ENCODE data around the gene ZC3H12A. TPM values are rescaled to one million over a fixed set of nuclear protein-coding genes. Genes with fewer than 3 reads are reported as not detected.

The ZC3H12A gene
- total and polyA plus RNA-seq, 7 donors, result 7.4 to 72.4 (median 14.4) TPM

DNA sequence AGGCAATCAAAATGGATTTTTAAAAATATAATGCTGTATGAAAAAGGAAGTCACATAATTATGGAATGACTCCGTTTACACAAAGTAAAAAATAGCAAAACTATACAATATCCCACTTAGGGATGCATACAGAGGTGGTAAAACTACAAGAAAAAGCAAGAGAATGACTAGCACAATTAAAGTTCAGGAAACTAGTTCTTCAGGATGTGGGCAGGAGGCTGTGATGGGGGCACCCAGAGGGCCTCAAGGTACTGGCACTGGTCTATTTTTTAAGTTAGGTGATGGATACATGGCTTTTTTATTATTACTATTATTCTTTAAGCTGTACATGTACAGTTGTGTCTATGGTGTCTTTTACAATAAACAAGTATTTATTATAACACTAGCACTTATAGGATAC, 1.4 kb upstream of the ZC3H12A start:
- H3K4me1 ChIP-seq, result peaks cover 0 to 69% (median 64%) of the 10 kb centered on the region in 4 donors
- no peak for DNase-seq
- TF ChIP-seq POLR2A (IDR thresholded peaks at IDR 0.05) (no peak), POLR2AphosphoS5 (IDR thresholded peaks at IDR 0.05) (no peak), EP300 (IDR thresholded peaks at IDR 0.05) (no peak)
- TF ChIP-seq, protein P1, sequence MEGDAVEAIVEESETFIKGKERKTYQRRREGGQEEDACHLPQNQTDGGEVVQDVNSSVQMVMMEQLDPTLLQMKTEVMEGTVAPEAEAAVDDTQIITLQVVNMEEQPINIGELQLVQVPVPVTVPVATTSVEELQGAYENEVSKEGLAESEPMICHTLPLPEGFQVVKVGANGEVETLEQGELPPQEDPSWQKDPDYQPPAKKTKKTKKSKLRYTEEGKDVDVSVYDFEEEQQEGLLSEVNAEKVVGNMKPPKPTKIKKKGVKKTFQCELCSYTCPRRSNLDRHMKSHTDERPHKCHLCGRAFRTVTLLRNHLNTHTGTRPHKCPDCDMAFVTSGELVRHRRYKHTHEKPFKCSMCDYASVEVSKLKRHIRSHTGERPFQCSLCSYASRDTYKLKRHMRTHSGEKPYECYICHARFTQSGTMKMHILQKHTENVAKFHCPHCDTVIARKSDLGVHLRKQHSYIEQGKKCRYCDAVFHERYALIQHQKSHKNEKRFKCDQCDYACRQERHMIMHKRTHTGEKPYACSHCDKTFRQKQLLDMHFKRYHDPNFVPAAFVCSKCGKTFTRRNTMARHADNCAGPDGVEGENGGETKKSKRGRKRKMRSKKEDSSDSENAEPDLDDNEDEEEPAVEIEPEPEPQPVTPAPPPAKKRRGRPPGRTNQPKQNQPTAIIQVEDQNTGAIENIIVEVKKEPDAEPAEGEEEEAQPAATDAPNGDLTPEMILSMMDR (IDR thresholded peaks at IDR 0.05), result no peak
- H3K4me3 ChIP-seq, result no peak overlapping the region
- H3K36me3 ChIP-seq, result peaks cover 0 to 6% (median 0%) of the 10 kb centered on the region in 4 donors
- no peaks in the 10 kb centered on the region for H3K27me3 ChIP-seq
- H3K9me3 ChIP-seq, result no peaks in the 10 kb centered on the region
- intact Hi-C loops (cut with DNase I), result loop anchor here (10.0 kb wide), 1 partner anchor 532 kb away; the partner anchor contains the start of gene FHL3
- peak overlapping the region; percentile 94 to 99 (median 96) for H3K27ac ChIP-seq
- 47 to 75% methylated on average over 1 of the region's 1 CpG for WGBS, 2 donors

DNA sequence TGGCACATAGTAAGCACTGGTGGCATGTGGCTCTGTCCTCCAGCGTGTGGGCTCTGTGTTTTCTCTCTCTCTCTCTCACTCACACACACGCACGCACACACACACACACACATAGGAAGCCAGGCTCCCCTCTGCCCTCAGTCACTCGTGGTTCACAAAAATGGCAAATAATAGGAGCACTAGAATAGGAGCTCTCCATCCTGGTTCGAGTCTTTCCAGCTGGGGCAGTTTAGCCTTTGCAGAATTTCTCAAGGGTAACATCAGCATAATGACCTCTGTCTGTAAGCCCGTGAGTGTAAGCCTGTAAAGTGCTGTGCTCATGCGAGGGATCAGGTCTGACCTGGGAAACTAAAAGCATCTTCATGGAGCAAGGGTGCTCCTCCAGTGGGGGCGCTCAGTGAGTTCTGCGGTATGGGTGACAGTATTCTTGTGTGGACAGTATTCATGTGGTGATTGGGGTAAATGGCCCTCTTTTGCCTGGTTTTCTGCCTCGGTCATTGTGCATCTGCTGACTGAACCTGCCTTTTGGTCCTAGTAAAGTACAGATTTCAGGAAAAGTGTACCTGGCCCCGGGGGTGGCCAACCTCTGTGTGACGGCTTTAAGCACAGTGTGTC, 842 bp upstream of the ZC3H12A start:
- peaks cover 0 to 74% (median 70%) of the 10 kb centered on the region in 4 donors for H3K4me1 ChIP-seq
- no peaks in the 10 kb centered on the region for H3K9me3 ChIP-seq
- peaks cover 0 to 10% (median 0%) of the 10 kb centered on the region in 4 donors for H3K36me3 ChIP-seq
- WGBS, 2 donors, result 16 to 26% methylated on average over 12 of the region's 12 CpGs
- H3K27me3 ChIP-seq, result no peaks in the 10 kb centered on the region
- intact Hi-C loops (cut with DNase I), result loop anchor here (10.0 kb wide), 1 partner anchor 531 kb away; the partner anchor contains the start of gene FHL3
- no peak for DNase-seq
- TF ChIP-seq EP300 (IDR thresholded peaks at IDR 0.05) (no peak), POLR2AphosphoS5 (IDR thresholded peaks at IDR 0.05) (no peak), POLR2A (IDR thresholded peaks at IDR 0.05) (no peak)
- TF ChIP-seq, protein P1 (IDR thresholded peaks at IDR 0.05), result no peak
- H3K27ac ChIP-seq, result peak overlapping the region; percentile 94 to 99 (median 96)
- H3K4me3 ChIP-seq, result peak overlapping the region; percentile 39 to 93 (median 78)

DNA sequence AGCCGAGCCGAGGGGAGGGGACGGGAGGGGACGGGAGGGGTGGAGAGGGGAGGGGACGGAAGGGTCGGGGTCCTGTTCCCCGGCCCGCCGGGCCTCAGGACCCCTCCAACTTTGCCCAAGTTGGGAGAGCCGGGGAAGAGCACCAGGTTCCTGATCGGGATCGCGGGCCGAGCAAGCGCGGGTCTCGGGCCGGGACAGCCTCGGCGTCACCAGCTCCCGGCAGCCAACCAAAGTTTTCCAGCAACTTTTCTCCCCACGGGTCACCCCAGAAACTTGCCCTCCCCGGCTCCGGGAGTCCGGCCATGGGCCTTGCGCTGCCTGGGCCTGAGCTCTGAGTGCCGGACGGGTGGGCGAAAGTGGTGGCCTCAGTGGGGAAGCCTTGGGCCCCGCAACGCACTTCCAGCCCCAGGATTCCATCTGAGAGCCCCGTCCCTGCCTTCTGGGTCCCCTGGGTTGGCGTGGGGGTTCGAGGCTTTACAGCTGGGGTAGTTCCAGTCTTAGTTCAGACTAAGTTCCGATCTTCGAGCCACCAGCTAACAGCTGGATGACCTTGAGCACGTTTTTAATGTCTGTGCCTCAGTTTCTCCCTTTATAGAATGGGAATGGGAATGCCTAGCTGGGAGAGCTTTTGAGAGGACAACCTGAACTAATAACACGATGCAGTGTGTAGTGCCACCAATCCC, 458 bp downstream of the ZC3H12A start:
- peak; percentile 83 for DNase-seq
- intact Hi-C loops (cut with DNase I), result loop anchor here (10.0 kb wide), 1 partner anchor 530 kb away; the partner anchor contains the start of gene FHL3

DNA sequence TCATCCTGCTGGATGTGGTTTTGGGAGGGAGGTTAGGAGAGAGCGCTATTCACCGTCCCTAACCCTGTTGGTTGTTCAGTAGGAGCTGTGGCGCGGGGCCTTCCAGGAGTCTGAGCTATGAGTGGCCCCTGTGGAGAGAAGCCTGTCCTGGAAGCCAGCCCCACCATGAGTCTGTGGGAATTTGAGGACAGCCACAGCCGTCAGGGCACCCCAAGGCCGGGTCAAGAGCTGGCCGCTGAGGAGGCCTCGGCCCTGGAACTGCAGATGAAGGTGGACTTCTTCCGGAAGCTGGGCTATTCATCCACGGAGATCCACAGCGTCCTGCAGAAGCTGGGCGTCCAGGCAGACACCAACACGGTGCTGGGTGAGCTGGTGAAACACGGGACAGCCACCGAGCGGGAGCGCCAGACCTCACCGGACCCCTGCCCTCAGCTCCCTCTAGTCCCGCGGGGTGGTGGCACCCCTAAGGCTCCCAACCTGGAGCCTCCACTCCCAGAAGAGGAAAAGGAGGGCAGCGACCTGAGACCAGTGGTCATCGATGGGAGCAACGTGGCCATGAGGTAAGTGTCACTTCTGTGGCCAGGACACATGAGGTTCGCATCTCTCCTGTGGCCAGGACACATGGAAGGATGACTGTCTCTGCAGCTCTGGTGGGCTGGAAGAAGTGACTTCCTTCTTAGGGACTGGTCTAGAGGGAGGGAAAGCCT, 1.2 kb downstream of the ZC3H12A start:
- DNase-seq, result no peak

More for the DNA sequence above, 458 bp downstream of the ZC3H12A start:
- TF ChIP-seq, protein P1 (IDR thresholded peaks at IDR 0.05), result no peak
- TF ChIP-seq POLR2AphosphoS5 (IDR thresholded peaks at IDR 0.05) (no peak), EP300 (IDR thresholded peaks at IDR 0.05) (no peak), POLR2A (IDR thresholded peaks at IDR 0.05) (no peak)
- Histone ChIP-seq H3K9me3 (no peaks in the 10 kb centered on the region), H3K27me3 (no peaks in the 10 kb centered on the region), H3K36me3 (peaks cover 0 to 10% (median 0%) of the 10 kb centered on the region in 4 donors), H3K4me1 (peaks cover 0 to 87% (median 83%) of the 10 kb centered on the region in 4 donors), H3K4me3 (peak overlapping the region; percentile 77 to 93 (median 81)), H3K27ac (peak overlapping the region; percentile 94 to 99 (median 96))
- WGBS, 2 donors, result 0 to 2% methylated on average over 38 of the region's 38 CpGs

More for the DNA sequence above, 1.2 kb downstream of the ZC3H12A start:
- Histone ChIP-seq H3K36me3 (peaks cover 0 to 12% (median 5%) of the 10 kb centered on the region in 4 donors), H3K9me3 (no peaks in the 10 kb centered on the region), H3K4me3 (peak overlapping the region; percentile 77 to 93 (median 81)), H3K27me3 (no peaks in the 10 kb centered on the region), H3K27ac (peak overlapping the region; percentile 94 to 99 (median 96)), H3K4me1 (peaks cover 0 to 93% (median 90%) of the 10 kb centered on the region in 4 donors)
- intact Hi-C loops (cut with DNase I), result loop anchor here (10.0 kb wide), 1 partner anchor 529 kb away; the partner anchor contains the start of gene FHL3
- no peak for TF ChIP-seq EP300 (IDR thresholded peaks at IDR 0.05)
- TF ChIP-seq, protein P1 (IDR thresholded peaks at IDR 0.05), result no peak
- TF ChIP-seq POLR2AphosphoS5 (IDR thresholded peaks at IDR 0.05), result no peak
- no peak for TF ChIP-seq POLR2A (IDR thresholded peaks at IDR 0.05)
- whole genome bisulfite sequencing, 2 donors, result 12 to 47% methylated on average over 24 of the region's 24 CpGs

All from sigmoid colon (tissue), 7 donors.